OCI-LY7 (cell line): ENCODE data around the gene TOP3A.

Experiments used
- CTCF ChIP-seq: fragments of 200-600 bp; sonication (generic); conservative IDR thresholded peaks from 2 replicates; pipeline ENCODE4 v1.5.1; 2014; ENCODE audit warnings: mild to moderate bottlenecking, antibody characterized with exemption, low read length, moderate library complexity, mixed read lengths
- EZH2phosphoT487 ChIP-seq: fragments of 200-600 bp; sonication (generic); IDR thresholded peaks from 2 replicates; pipeline ENCODE4 v1.6.1; 2018; ENCODE audit warnings: low read depth, borderline replicate concordance, mild to moderate bottlenecking, mixed run types, antibody characterized with exemption, low read length, moderate library complexity, mixed read lengths

GRCh38 chr17:18261659-18262058 is 53.1 kb downstream of the TOP3A start:
- TF ChIP-seq EZH2phosphoT487 (no peak), CTCF (no peak)
